Right hindlimb (tissue), 1 donor: ENCODE results near the gene SCNN1G.
"Not testable (repeated sequence)": the region's sequence is repeated elsewhere in the genome, so short reads cannot be mapped to it uniquely, and the experiment has no call there.

Experiments
- DNase-seq: peaks from one replicate; pipeline ENCODE4 v3.0.0-alpha.2; 2018

Gene SCNN1G

GRCh38 chr16:23206986-23207385 is 24.4 kb downstream of the SCNN1G start:
- no peak for DNase-seq

- DNase-seq = no peak
These were observed 24.9 kb downstream of the SCNN1G start for GRCh38 chr16:23207485-23207884.

GRCh38 chr16:23209606-23210005 is 27.1 kb downstream of the SCNN1G start:
- DNase-seq = no peak

GRCh38 chr16:23213831-23214230 is 31.3 kb downstream of the SCNN1G start:
- DNase-seq = no peak

GRCh38 chr16:23214796-23215195 is 32.3 kb downstream of the SCNN1G start:
- no peak for DNase-seq

GRCh38 chr16:23215435-23215834 is 32.9 kb downstream of the SCNN1G start:
- DNase-seq = no peak

GRCh38 chr16:23216658-23217246 is 34.2 kb downstream of the SCNN1G start:
- DNase-seq = no peak

- no peak for DNase-seq
These were observed 35.1 kb downstream of the SCNN1G start for GRCh38 chr16:23217646-23218045.

GRCh38 chr16:23222929-23223328 is 40.4 kb downstream of the SCNN1G start:
- no peak for DNase-seq

- DNase-seq = no peak
These were observed 40.8 kb downstream of the SCNN1G start for GRCh38 chr16:23223368-23223767.

- DNase-seq = no peak
These were observed 42.6 kb downstream of the SCNN1G start for GRCh38 chr16:23225109-23225508.

- no peak for DNase-seq
These were observed 43.1 kb downstream of the SCNN1G start for GRCh38 chr16:23225634-23226033.

- DNase-seq = no peak
These were observed 45.0 kb downstream of the SCNN1G start for GRCh38 chr16:23227529-23227928.

GRCh38 chr16:23229714-23230113 is 47.2 kb downstream of the SCNN1G start:
- no peak for DNase-seq

GRCh38 chr16:23232806-23233205 is 50.3 kb downstream of the SCNN1G start:
- no peak for DNase-seq

GRCh38 chr16:23235176-23235575 is 52.6 kb downstream of the SCNN1G start:
- no peak for DNase-seq

- DNase-seq = no peak
These were observed 54.4 kb downstream of the SCNN1G start for GRCh38 chr16:23236983-23237382.

GRCh38 chr16:23240994-23241393 is 58.4 kb downstream of the SCNN1G start:
- no peak for DNase-seq

- no peak for DNase-seq
These were observed 61.6 kb downstream of the SCNN1G start for GRCh38 chr16:23244122-23244521.

GRCh38 chr16:23245268-23245667 is 62.7 kb downstream of the SCNN1G start:
- DNase-seq = no peak

- no peak for DNase-seq
These were observed 66.0 kb downstream of the SCNN1G start for GRCh38 chr16:23248261-23249194.

- DNase-seq = no peak
These were observed 67.3 kb downstream of the SCNN1G start for GRCh38 chr16:23249830-23250229.

- no peak for DNase-seq
These were observed 69.8 kb downstream of the SCNN1G start for GRCh38 chr16:23252310-23252709.

- not testable (repeated sequence) for DNase-seq
These were observed 71.1 kb downstream of the SCNN1G start for GRCh38 chr16:23253650-23254049.
